ENCODE data around the gene LOX.

LOX gene

DNA sequence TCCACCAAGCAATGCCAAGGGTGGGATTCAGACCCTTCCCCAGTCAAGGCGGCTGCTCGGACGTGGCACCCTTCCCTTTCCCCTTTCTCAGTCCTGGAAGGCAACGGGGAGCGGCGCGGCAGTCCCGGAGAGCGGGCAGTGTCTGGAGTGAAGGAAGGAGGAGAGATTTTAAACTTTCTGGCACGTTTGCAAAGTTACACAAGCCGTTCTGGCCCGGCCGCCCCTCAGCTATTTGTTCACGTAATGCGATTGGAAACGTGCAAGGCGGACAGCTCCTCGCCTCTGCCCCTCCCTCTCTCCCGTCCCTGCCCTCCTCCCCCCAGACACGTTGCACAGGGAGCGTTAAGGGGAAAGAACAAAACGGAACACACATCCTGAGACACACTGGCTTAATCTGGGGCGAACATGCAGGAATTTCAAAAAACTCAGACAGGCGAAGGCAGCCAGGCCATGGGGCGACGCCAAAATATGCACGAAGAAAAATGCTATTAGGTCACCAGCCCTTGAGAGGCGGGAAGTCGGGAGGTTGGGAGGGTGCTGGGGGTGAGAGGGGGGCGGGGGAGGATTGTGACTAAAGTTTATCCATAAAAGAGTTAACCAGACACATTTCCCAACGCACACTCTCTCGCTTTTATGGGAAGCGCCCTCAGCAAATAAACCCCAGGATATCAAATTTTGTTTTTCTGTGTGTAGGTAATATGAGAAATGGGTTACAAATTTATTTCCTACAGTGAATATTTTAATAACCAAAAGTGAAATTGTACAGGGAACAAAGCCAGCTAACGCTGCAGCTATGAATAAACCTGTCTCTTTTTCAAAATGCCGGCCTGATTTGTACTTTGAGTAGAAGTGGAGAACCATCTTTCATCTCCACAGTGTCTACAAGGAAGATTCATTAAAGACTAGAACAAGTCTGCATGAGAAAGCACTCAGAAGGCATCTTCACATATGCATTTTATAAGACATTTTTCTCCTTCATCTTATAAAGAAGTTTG, at the start of gene LOX:
LOX (minus strand) TSS at position 144 of the 995 bp plus-strand sequence. CDS start 274 bp downstream, outside the sequence.
- peak in 1 of 56 donors; percentile 0 for DNase-seq

- peak in 15 of 56 donors; percentile 6 to 33 (median 16) for DNase-seq
These were observed 48.8 kb upstream of the LOX start for GRCh38 chr5:122126756-122127321.

GRCh38 chr5:122126177-122126755, 48.2 kb upstream of the LOX start:
- peak in 1 of 56 donors; percentile 7 for DNase-seq

- no peak for DNase-seq
These were observed 46.7 kb upstream of the LOX start for GRCh38 chr5:122124766-122125165.

GRCh38 chr5:122121479-122122465, 43.7 kb upstream of the LOX start:
- DNase-seq = peak in 4 of 56 donors; percentile 8 to 19 (median 16)

DNA sequence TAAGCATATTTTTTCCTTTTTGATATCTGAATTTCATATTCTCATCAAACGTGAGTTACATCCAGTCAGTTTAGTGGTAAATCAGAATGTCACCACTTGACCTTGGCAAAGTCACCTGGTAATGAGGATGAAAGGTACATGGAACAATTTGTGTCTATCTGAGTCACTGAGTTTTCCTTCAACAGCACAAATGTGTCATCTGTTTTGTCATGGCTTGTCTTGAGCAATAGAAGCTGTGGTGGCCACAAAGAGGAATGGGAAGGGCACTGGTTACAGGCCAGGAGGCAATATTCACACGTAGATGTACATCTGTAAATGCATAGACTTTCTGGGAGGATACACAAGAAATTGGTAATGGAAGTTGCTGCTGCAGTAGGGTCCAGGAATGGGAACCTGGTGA, 42.9 kb upstream of the LOX start:
- DNase-seq = no peak

DNA sequence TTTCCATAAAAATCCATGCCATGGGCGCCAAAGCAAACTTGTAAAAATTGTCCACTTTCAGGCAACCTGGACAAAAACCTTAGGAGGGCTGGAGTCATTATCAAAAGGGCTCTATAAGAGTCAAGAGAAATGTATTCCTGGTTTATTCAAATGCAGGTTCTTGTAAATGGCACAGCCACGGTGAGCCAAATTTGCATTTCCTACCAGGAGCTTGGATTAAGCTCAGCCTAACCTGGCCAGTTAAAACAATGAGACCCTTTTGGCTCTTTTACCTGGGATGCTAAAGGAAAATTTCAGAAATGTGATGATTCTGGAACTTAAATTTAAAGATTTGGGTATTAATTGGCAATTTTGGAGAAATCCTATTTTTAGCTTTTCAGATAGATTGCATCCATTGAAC, 42.4 kb upstream of the LOX start:
- DNase-seq = no peak

- DNase-seq = no peak
These were observed 41.1 kb upstream of the LOX start for GRCh38 chr5:122119205-122119604.

GRCh38 chr5:122118356-122118948, 40.4 kb upstream of the LOX start:
- no peak for DNase-seq

DNA sequence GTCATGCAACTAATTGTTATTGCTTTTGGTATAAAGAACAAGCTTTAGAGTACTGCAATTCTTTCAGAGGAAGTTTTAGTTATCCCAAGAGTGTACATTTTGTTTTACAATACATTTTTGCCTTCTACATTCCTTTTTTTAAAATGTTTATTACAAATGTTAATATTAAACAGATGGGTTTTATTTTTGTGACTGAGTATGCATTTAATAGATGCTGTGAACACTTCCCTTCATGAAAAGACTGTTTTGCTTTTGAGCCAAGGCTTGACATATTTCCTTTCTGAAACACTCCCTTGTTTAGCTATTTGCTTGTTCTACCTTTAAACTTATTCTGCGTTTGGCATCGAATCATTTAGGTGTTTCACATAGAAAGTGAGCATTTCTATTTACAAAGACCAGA, 36.4 kb upstream of the LOX start:
- no peak for DNase-seq

DNA sequence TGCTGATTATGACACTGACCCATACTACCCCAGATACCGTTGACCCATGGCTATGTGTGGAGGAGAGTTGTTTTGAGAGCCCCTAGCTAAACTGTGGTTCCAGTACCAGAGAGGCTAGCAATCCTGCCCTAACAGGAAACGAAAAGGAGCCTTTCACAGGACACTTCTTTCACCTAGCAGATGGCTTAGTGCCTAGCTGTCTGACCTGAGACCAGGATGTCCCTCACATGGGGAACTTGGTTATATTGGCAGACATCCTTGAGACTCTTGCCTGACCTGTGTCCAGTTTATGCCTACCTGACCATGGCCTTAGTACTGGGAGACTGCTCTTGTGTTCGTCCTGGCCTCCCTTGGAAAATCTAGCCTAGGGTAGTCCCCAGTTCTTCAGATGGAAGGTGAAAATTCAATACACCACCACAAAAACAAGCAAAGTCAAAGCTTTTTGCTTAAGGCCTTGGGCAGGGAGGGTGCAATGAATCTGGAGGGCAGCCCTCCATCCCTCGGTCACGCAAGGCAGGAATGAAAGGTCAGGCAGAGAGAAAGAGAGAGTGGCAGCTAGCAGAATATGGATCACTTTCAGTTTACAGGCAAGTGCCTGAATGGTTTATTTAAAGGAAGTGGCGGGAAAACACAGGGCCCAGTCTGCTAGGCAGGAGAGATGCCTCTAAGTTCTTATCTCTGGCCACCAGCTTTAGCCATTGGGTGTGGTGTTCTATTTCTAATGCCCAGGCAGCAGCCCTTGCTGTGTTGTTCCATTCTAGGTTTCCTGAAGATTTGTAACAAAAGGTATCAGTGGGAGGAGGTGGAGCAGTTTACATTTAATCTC, 34.9 kb upstream of the LOX start:
- DNase-seq = no peak

DNA sequence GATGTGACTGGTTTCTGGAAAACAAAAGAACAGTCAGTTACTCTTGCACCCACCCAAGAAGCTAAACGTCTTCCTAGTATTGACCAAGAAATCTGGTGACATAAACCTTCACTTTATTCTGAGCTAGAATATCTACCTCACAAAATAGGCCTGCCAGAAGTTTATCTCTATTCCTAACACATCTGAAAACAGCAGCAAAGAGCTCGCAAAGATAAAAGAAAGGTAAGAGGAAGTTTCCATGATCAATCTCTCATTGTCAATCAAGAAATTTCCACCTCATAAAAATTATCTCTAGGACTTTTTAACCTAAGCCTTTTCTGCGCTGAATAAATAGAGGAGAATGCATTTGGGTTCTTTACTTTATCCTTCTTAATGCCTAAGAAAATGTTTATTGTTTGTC, 34.0 kb upstream of the LOX start:
- DNase-seq = no peak

- no peak for DNase-seq
These were observed 33.4 kb upstream of the LOX start for GRCh38 chr5:122111460-122111859.

- no peak for DNase-seq
These were observed 32.9 kb upstream of the LOX start for GRCh38 chr5:122110987-122111386.

- no peak for DNase-seq
These were observed 29.0 kb upstream of the LOX start for GRCh38 chr5:122107016-122107415.

DNA sequence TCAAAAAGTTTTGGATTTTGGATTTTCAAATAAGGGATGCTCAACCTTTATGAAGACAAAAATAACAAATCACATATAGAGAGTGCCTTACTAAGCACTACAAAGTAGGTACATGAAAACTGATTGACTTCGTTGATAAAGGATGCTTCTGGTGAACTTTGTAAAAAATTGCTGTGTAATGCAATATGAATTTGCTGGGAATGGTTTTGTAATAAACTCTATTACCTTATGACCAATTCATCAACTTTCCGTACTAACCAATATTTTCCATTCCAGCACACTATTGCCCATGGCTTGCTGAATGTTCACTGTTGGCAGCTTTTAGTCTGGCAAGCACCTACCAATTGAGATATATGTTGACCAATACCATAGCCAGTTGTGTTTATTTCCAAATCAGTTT, 27.9 kb upstream of the LOX start:
- DNase-seq = no peak

- no peak for DNase-seq
These were observed 24.8 kb upstream of the LOX start for GRCh38 chr5:122102825-122103224.

DNA sequence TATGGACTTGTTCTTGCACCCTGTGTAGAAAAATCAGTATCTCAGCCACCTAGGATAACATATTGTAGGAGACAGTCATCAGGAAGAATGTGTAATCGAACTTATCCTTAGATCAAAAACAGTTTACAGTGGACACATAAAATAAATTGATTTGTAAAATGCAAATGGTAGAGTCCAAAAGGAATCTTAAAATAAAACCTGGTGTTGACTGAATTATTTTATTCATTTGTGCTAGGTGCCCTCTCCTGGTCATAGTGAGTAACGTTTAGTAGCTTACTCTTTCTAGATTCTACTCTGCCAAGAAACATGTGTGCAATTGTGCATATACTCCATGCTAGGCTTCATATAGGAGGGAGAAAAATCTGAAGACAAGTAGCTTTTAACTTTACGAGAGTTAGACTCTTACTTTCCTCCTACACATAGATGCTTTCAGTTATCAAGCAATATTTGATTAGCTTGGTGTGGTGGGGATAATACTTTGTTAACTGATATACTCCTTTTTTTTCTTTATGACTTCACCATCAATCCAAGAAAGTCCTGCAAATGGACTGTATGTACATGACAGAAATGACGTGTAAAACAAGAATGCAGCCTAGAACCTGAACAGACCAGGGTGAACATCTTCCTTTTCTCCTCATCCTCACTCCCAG, 23.7 kb upstream of the LOX start:
- no peak for DNase-seq

All from amygdala (tissue), 56 donors.